Fibroblast of upper back skin (primary cell): ENCODE data around the gene OR10D3.
A peak's percentile ranks its signal among the peaks of the same experiment; 100 is the strongest.
"Not testable (repeated sequence)": the region's sequence is repeated elsewhere in the genome, so short reads cannot be mapped to it uniquely, and the experiment has no call there.

ENCODE experiments used
- DNase-seq: peaks from one replicate; pipeline ENCODE4 v3.0.0-alpha.2; 2013

Gene OR10D3

DNA sequence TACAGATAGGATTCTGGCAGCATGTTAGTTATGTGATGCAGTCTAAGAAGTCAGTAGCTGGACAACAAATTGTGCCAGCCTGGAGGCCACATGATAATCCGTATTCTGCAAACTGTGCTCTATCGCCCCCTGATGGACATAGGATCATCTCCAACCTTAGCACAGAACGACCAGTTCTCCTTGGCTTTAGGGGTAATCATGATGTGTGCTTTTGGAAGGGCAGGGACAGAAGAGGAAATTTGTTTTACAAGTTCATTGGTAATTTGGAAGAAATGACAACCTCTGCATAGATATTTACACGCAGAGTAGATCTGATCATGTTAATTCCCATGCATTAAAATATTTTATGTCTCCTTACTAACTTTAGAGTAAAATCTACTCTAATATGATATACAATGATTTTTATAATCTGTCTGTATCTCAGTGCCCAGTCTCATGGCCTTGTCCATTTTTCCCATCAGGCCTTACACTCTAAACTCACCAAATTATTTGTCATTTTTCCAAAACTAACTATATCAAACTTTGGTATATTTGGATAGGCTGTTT is 12.1 kb downstream of the OR10D3 start:
- DNase-seq: peak; percentile 59

DNA sequence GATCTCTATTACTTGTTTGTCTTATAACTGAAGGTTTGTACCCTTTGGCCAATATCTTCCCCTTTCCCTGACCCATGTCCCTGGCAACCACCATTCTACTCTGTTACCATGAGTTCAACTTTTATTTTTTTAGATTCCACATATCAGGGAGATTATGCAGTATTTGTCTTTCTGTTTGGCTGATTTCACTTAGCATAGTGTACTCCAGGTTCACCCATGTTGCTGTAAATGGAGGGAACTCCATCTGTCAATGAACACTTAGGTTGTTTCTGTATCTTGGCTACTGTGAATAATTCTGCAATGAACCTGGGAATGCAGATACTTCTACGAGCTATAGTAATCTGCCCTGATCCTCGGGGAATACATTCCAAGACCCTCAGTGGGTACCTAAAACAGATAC is 14.9 kb downstream of the OR10D3 start:
- no peak for DNase-seq

DNA sequence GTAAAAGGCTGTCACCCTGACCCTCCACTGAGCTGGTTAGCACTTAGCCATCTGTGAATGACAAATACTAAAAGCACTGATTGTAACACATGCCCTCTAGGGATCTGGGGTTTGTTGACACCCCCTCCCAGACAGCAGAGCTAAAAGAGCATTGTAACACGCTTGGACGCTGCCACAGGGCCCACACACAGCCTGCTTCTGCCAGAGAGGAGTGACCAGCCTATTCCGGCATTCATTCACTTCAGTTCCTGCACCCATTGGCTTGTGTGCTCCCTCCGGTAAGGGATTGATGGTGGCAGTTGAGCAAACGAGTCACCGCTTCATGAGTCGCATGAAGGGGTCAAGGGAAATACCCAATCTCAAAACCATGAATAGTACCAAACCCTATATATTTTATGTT is 15.8 kb downstream of the OR10D3 start:
- DNase-seq: no peak

DNA sequence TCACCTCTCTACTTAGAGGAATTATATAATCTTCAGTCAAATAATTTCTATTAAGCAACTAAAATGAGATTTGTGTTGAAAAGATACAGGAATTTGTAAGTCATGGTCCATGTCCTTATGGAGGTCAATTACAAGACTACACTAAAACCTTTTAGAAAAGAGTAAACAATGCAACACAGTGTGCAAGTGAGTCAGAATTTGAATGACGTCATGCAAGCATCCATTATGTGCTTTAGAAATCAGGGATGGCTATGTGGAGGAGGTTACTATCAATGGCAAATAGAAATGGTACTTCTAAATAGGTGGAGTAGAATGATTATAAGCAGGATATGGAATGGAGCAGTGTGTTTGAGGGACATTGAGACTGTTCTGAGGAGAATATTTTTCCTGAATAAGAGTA is 16.6 kb downstream of the OR10D3 start:
- no peak for DNase-seq

DNA sequence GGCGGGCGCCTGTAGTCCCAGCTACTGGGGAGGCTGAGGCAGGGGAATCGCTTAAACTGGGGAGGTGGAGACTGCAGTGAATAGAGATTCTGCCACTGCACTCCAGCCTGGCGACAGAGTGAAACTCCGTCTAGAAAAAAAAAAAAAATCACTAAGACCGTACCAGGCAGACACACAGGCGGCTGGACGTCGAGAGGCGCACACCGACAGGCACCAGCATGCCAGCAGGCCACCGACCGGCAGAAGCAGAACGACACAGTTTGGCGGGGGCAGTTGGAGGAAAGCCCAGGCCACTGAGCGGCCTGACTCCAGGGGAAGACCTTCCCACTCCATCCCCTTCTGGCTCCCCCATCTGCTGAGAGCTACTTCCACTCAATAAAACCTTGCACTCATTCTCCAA is 17.5 kb downstream of the OR10D3 start:
- DNase-seq: no peak

DNA sequence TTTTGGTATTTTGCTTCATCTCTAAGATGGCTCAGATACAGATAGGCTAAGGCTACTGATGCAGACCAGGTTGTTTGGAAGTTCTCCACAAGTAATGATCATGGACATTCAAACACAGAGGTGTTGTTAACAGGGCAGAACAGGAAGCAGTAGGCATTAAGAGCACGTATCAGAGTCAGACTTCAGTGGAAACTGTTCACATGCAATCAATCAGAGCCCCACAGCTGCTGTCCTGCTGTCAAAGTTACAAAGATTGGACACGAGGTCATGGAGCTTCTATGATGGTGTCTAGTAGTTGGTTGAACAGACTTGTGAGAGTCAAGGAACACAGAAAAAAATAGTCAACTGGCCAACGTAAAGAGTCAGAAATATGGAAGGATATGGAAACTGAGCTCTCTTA is 19.8 kb downstream of the OR10D3 start:
- DNase-seq: no peak

DNA sequence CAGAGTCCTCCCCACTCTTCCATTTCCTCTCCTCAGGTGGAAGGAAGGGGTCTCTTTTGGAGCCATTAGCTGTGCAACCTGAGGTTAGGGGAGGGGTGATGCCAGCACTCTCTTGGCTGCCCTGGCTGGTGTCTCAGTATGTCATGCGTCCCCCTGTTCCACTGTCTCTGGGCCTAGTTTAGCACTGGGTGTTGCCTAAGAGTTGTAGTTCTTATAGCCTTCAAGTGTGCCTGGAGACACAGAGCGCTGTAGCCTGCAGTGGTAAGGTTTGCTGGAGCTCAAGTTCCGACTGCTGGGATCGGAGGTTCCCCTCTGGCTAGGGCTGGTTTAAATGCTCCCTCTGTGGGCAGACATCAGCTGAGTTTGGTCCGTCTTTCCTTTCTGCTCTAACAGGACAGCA is 20.9 kb downstream of the OR10D3 start:
- DNase-seq: no peak

DNA sequence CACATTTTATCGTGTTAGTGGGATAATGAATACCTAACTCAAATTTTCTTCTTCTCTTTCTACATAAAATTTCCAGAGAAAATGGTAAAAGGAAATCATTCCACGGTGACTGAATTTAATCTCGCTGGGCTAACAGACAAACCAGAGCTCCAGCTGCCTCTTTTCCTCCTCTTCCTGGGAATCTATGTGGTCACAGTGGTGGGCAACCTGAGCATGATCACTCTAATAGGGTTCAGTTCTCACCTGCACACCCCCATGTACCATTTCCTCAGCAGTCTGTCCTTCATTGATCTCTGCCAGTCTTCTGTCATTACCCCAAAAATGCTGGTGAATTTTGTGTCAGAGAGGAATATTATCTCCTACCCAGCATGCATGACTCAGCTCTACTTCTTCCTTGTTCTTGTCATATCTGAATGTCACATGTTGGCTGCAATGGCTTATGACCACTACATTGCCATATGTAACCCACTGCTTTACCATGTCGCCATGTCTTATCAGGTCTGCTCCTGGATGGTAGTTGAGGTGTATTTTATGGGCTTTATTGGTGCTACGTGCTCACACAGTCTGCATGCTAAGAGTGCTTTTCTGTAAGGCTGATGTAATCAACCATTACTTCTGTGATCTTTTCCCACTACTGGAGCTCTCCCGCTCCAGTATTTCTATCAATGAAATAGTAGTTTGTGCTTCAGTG is 24.1 kb downstream of the OR10D3 start:
- no peak for DNase-seq

DNA sequence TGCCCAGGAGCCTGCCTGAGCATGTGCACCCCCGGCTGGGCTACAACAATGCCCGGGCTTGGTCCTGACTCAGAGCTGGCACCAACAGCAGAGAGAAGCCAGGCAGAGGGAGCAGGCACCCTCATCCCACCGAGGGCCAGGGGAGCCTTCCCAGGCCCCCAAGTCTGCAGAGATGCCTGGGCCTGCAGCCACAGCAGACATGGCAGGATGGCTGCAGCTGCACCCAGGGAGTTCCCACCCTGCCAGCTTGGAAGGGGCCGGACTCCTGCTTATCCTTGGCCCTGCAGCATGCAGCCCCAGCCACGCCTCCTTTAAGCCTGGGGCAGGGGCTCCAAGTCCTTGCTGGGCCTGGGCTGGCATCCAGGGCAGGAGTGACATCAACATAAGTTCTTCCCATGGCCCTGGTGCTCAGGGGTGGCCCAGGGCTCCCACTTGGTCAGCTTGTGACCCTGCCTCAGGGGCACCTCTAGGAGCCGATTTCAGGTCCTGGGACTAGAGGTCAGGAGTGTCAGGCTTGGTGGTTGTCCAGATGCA is 26.7 kb downstream of the OR10D3 start:
- DNase-seq: no peak

DNA sequence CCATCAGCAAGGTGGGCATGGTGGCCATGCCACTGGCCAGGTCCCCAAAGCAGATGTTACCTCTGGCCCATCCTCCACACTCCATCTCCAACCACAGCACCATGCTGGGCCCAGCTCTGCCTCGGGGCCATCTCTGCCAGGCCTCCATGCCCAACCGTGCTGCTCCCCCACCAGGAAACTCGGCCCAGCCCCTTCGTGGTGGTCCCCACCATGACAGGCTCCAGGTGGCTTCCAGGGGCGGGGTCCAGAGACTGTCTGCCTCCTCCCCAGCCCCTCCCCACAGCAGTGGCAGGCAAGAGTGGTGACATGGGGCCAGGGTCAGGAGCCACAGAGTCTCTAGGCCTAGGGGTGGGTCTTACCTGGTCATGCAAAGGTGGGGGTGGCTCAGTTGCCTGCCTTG is 27.3 kb downstream of the OR10D3 start:
- no peak for DNase-seq

DNA sequence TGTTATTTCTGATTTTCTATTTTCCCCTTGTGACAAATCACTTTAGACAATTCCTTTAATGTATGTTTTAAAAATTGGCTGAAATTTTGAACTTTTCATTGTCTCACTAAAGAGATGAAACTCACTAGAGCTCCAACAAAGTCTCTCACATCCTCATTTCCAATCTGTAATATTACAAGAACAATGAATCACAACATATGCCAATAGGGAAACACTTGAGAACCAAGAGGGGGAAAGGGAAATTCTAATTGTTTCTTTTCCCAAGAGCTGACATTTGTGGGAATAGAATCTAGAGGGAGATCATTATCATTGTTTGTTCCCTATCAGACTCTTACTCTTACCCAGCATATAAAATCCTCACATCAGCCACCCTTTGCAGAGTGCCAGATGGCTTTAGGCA is 28.2 kb downstream of the OR10D3 start:
- no peak for DNase-seq

DNA sequence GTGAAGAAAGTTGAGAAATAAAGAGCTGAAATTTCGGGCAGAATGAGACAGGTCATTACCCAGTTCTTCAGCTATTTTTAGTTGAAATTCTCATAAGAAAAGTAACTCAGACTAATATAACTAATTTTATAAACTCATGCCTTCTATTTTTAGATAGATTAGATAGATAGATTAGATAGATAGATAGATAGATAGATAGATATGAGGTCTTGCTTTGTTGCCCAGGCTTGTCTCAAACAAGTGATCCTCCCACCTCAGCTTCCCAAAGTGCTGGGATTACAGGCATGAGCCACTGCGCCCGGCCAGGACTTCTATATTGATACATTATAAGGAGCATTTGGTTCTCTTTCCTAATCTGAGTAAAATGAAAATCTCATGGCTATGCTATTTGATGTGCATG is 30.9 kb downstream of the OR10D3 start:
- no peak for DNase-seq

DNA sequence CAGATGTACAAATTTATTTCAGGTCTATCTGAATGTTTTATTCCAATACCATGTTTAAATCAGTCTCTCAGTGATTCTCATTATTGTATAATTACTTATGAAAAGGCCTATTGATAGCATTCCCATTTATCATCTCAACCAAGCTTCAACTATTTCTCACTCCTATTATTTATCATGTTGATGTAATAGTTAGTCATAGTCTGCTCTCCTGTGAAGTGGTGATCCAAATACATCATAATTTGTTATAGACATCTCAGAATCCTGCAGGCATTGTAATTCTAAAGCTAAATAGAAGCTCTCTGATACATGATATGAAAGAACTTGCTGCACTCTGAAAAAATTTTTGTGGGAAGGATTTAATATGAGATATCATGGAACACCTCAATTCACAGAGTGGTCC is 36.0 kb downstream of the OR10D3 start:
- no peak for DNase-seq

DNA sequence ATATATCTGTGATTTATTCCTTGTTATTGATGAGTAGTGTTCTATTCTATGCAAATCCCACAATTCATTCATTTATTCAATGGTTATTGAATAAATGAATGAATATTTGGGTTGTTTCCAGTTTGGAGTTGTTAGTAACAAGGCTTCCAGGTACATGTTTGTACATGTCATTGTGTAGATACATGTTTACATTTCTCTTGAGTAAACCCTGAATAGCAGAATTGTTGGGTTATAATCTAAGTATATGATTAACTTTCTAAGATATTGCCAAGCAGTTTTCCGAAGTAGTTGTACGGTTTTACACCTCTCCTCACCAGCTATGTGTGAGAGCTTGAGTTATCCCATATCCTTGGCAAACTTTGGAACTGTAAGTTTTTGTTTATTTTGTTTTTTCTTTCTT is 39.3 kb downstream of the OR10D3 start:
- DNase-seq: no peak

DNA sequence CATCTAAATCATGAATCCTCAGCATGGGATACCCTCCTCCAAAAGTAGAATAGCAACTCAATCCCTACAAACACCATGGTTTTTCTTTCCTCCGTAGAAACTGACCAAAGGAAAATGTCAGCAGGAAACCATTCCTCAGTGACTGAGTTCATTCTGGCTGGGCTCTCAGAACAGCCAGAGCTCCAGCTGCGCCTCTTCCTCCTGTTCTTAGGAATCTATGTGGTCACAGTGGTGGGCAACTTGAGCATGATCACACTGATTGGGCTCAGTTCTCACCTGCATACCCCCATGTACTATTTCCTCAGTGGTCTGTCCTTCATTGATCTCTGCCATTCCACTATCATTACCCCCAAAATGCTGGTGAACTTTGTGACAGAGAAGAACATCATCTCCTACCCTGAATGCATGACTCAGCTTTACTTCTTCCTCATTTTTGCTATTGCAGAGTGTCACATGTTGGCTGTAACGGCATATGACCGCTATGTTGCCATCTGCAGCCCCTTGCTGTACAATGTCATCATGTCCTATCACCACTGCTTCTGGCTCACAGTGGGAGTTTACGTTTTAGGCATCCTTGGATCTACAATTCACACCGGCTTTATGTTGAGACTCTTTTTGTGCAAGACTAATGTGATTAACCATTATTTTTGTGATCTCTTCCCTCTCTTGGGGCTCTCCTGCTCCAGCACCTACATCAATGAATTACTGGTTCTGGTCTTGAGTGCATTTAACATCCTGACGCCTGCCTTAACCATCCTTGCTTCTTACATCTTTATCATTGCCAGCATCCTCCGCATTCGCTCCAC is 41.7 kb downstream of the OR10D3 start:
- not testable (repeated sequence) for DNase-seq

DNA sequence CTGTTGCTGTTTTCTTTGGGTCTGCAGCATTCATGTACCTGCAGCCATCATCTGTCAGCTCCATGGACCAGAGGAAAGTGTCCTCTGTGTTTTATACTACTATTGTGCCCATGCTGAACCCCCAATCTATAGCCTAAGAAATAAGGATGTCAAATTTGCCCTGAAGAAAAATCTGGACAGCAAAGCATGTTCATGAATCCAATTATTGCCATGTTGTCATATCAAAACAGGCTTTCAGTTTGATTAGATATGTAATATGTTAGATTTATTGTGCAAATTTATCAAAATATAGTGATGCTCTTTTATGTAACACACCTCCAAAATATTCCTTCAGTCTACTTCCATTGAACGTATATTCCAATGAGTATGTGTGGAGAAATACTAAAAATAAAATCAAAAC is 42.3 kb downstream of the OR10D3 start:
- no peak for DNase-seq

DNA sequence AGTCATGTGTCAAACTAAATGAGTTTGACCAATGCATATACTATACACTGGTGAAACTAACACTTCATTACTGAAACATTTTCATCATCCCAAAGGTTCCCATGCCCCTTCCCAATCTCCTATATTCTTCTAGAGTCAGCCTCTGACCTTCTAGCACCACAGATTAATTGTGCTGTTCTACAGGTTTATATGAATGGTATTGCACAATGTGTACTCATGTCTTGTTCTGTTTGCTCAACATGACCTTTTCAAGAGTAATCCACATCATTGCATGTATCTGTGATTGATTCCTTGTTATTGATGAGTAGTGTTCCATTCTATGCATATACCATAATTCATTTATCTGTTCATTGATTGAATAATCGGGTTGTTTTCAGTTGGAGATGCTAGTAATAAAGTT is 50.2 kb downstream of the OR10D3 start:
- no peak for DNase-seq
